Measurements from ENCODE around the gene CFAP54. TPM values are rescaled to one million over a fixed set of nuclear protein-coding genes. Genes with fewer than 3 reads are reported as not detected.
"Not testable (repeated sequence)": the region's sequence is repeated elsewhere in the genome, so short reads cannot be mapped to it uniquely, and the experiment has no call there.

Gene CFAP54
- total RNA-seq, 2 experiments from 2014 or later: 0.33 to 1.4 TPM

GRCh38 chr12:96493106-96493505 lies 3.7 kb downstream of the CFAP54 start:
- no peak for DNase-seq
- Mint-ChIP-seq H3K27ac (no peak overlapping the region), H3K9me3 (ENCODE audit: low read depth) (peaks cover 3% of the 10 kb centered on the region), H3K36me3 (peaks cover 2% of the 10 kb centered on the region), H3K4me1 (peaks cover 28% of the 10 kb centered on the region), H3K27me3 (peaks cover 15% of the 10 kb centered on the region), H3K4me3 (no peak overlapping the region)
- CTCF ChIA-PET: interaction anchor here (0.6 to 1.4 kb wide), 2 partner anchors 24 to 358 kb away, joined by 3 to 4 read pairs; no protein-coding TSS in a partner anchor
- ATAC-seq: no peak

GRCh38 chr12:96494154-96494553 lies 4.8 kb downstream of the CFAP54 start:
- H3K27ac Mint-ChIP-seq; H3K9me3 Mint-ChIP-seq (ENCODE audit: low read depth); CTCF ChIA-PET; H3K36me3 Mint-ChIP-seq; H3K4me3 Mint-ChIP-seq; ATAC-seq; DNase-seq: not testable (repeated sequence)
- Mint-ChIP-seq H3K4me1 (peaks cover 26% of the 10 kb centered on the region), H3K27me3 (peaks cover 15% of the 10 kb centered on the region)

DNA sequence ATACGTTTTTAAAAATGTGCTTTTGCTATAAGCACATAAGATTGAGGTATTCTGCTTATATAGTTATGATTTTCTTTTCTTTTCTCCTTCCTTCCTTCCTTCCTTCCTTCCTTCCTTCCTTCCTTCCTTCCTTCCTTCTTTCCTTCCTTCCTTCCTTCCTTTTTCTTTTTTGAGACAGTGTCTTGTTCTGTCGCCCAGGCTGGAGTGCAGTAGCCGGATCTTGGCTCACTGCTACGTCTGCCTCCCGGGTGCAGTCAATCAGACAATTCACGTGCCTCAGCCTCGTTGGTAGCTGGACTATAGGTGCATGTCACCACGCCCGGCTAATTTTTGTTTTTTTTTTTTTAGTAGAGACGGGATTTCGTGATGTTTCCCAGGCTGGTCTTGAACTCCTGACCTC lies 5.8 kb downstream of the CFAP54 start:
- DNase-seq (no peak), ATAC-seq (no peak)
- Mint-ChIP-seq H3K4me3 (no peak overlapping the region), H3K27ac (no peak overlapping the region), H3K27me3 (peaks cover 10% of the 10 kb centered on the region), H3K9me3 (ENCODE audit: low read depth) (peaks cover 5% of the 10 kb centered on the region), H3K4me1 (peaks cover 23% of the 10 kb centered on the region), H3K36me3 (peaks cover 8% of the 10 kb centered on the region)
- CTCF ChIA-PET: no interaction called here

DNA sequence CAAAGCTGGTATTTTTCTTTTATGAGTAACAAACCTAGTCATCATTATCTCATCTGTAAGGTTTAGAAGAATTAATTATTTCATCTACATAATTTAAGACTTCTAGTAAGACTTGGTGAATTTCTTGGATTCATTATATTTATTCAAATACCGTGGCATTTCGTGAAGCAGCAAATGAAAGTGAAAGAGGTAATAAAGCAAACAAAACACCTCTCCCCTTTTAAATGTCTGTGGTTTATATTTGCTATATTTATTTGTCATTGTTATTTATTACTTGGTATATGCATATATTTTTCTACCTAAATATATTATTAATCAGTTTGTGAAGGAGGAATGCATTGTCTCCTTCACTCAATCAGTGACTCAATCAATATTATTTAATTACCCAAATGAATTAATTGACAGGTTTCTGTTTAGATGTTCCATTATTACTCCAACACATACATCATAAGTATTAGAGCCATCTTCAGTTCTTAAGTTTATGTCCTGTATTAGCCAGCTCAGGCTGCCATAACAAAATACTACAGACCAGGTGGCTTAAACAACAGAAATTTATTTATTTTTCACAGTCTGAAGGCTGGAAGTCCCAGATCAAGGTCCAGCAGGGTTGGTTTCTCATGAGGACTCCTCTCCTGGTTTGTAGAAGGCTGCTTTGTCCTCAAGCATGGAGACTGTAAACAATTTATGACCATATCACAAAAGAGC lies 6.6 kb downstream of the CFAP54 start:
- Mint-ChIP-seq H3K4me3 (no peak overlapping the region), H3K27me3 (peaks cover 4% of the 10 kb centered on the region), H3K9me3 (ENCODE audit: low read depth) (peaks cover 5% of the 10 kb centered on the region), H3K36me3 (peaks cover 10% of the 10 kb centered on the region), H3K27ac (peak overlapping the region; percentile 29), H3K4me1 (peaks cover 31% of the 10 kb centered on the region)
- CTCF ChIA-PET: interaction anchor here (1.3 kb wide), 1 partner anchor 97 kb away, joined by 4 read pairs; no protein-coding TSS in a partner anchor
- ATAC-seq (peak; percentile 59), DNase-seq (no peak)

GRCh38 chr12:96496944-96497343 lies 7.6 kb downstream of the CFAP54 start:
- CTCF ChIA-PET: interaction anchor here (0.7 to 1.5 kb wide), 7 partner anchors 9 to 282 kb away, joined by 3 to 5 read pairs (median 4); partner anchors contain the start of gene CDK17
- no peaks in the 10 kb centered on the region for H3K27me3 Mint-ChIP-seq
- DNase-seq (no peak), ATAC-seq (no peak)
- peaks cover 40% of the 10 kb centered on the region for H3K4me1 Mint-ChIP-seq
- peaks cover 5% of the 10 kb centered on the region for H3K9me3 Mint-ChIP-seq (ENCODE audit: low read depth)
- H3K4me3 Mint-ChIP-seq: no peak overlapping the region
- peaks cover 10% of the 10 kb centered on the region for H3K36me3 Mint-ChIP-seq
- no peak overlapping the region for H3K27ac Mint-ChIP-seq

- DNase-seq (no peak), ATAC-seq (no peak)
- Mint-ChIP-seq H3K27me3 (no peaks in the 10 kb centered on the region), H3K4me3 (no peak overlapping the region), H3K4me1 (peaks cover 49% of the 10 kb centered on the region), H3K9me3 (ENCODE audit: low read depth) (peaks cover 5% of the 10 kb centered on the region), H3K36me3 (peaks cover 10% of the 10 kb centered on the region), H3K27ac (no peak overlapping the region)
- CTCF ChIA-PET: interaction anchor here (0.7 to 1.5 kb wide), 7 partner anchors 8 to 283 kb away, joined by 3 to 5 read pairs (median 3); partner anchors contain the start of genes CDK17 and CFAP54
Observed at GRCh38 chr12:96497855-96498254, 8.5 kb downstream of the CFAP54 start.

DNA sequence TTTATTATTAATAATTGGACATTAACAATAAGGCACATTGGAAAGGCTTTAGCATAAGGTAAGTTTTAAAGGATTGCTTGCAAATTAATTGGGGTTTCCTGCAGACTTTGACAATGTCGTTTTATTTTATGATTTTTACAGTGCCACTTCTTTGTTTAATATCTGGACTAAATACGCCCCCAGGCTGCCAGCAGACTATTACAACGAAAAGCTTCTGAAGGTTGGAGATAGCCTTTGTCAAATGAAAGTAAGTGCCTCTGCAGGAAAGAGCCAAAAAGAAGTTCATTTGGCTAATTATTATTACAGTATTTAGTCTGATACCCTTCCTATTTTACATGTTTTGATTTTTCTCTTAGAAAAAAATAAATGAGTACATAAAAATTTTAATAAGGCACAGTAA lies 11.3 kb downstream of the CFAP54 start:
- Mint-ChIP-seq H3K27ac (peak overlapping the region; percentile 96), H3K27me3 (no peaks in the 10 kb centered on the region), H3K4me1 (peaks cover 53% of the 10 kb centered on the region), H3K4me3 (no peak overlapping the region), H3K36me3 (peaks cover 10% of the 10 kb centered on the region), H3K9me3 (ENCODE audit: low read depth) (peaks cover 5% of the 10 kb centered on the region)
- CTCF ChIA-PET: interaction anchor here (1.0 to 5.5 kb wide), 4 partner anchors 11 to 285 kb away, joined by 3 to 38 read pairs (median 14); partner anchors contain the start of genes CDK17 and CFAP54
- DNase-seq (no peak), ATAC-seq (no peak)

- DNase-seq (peak; percentile 77), ATAC-seq (peak; percentile 87)
- Mint-ChIP-seq H3K27ac (peak overlapping the region; percentile 96), H3K9me3 (ENCODE audit: low read depth) (peaks cover 5% of the 10 kb centered on the region), H3K36me3 (peaks cover 10% of the 10 kb centered on the region), H3K4me1 (peaks cover 53% of the 10 kb centered on the region), H3K27me3 (no peaks in the 10 kb centered on the region), H3K4me3 (no peak overlapping the region)
- CTCF ChIA-PET: interaction anchor here (0.7 to 5.5 kb wide), 8 partner anchors 9 to 368 kb away, joined by 3 to 38 read pairs (median 6); partner anchors contain the start of genes CDK17 and CFAP54
Observed at GRCh38 chr12:96501133-96501761, 11.9 kb downstream of the CFAP54 start.

- Mint-ChIP-seq H3K4me3 (no peak overlapping the region), H3K27ac (peak overlapping the region; percentile 96), H3K27me3 (no peaks in the 10 kb centered on the region), H3K4me1 (peaks cover 49% of the 10 kb centered on the region), H3K9me3 (ENCODE audit: low read depth) (peaks cover 5% of the 10 kb centered on the region), H3K36me3 (peaks cover 10% of the 10 kb centered on the region)
- ATAC-seq: peak; percentile 24
- CTCF ChIA-PET: interaction anchor here (0.6 to 5.5 kb wide), 8 partner anchors 10 to 369 kb away, joined by 3 to 38 read pairs (median 6); partner anchors contain the start of genes CDK17 and CFAP54
- no peak for DNase-seq
Observed at GRCh38 chr12:96501908-96502307, 12.5 kb downstream of the CFAP54 start.

- peaks cover 10% of the 10 kb centered on the region for H3K36me3 Mint-ChIP-seq
- no peak overlapping the region for H3K4me3 Mint-ChIP-seq
- DNase-seq: peak; percentile 51
- peaks cover 5% of the 10 kb centered on the region for H3K9me3 Mint-ChIP-seq (ENCODE audit: low read depth)
- peak overlapping the region; percentile 96 for H3K27ac Mint-ChIP-seq
- peaks cover 50% of the 10 kb centered on the region for H3K4me1 Mint-ChIP-seq
- H3K27me3 Mint-ChIP-seq: no peaks in the 10 kb centered on the region
- peak; percentile 58 for ATAC-seq
- CTCF ChIA-PET: interaction anchor here (1.8 to 5.5 kb wide), 4 partner anchors 13 to 103 kb away, joined by 8 to 38 read pairs (median 18); partner anchors contain the start of genes CDK17 and CFAP54
Observed at GRCh38 chr12:96502477-96502876, 13.1 kb downstream of the CFAP54 start.

GRCh38 chr12:96502949-96503532 lies 13.7 kb downstream of the CFAP54 start:
- H3K9me3 Mint-ChIP-seq (ENCODE audit: low read depth): peaks cover 2% of the 10 kb centered on the region
- H3K4me1 Mint-ChIP-seq: peaks cover 49% of the 10 kb centered on the region
- no peak for DNase-seq
- H3K27me3 Mint-ChIP-seq: no peaks in the 10 kb centered on the region
- H3K36me3 Mint-ChIP-seq: peaks cover 7% of the 10 kb centered on the region
- no peak overlapping the region for H3K4me3 Mint-ChIP-seq
- no peak for ATAC-seq
- CTCF ChIA-PET: interaction anchor here (1.0 to 5.5 kb wide), 7 partner anchors 13 to 104 kb away, joined by 3 to 38 read pairs (median 11); partner anchors contain the start of genes CDK17 and CFAP54
- H3K27ac Mint-ChIP-seq: peak overlapping the region; percentile 96

DNA sequence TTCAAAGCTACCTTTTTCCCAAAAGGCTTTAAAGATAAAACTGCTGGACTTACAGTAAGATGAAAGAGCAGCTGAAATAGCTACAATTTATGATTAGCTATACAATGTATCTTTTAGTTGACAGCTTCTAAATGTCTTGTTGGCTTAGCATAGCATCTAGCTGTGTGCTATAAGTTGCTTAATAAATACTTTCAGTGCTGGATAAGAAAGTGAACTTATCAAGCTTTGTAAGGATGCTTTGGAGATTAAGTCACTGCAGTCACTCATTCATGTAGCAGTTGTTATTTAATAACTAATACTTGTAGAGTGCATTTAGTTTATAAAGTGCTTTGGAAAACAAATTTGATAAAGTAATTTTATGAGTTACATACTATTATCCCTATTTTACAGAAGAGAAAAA lies 14.6 kb downstream of the CFAP54 start:
- Mint-ChIP-seq H3K36me3 (peaks cover 5% of the 10 kb centered on the region), H3K27me3 (no peaks in the 10 kb centered on the region), H3K27ac (peak overlapping the region; percentile 5), H3K4me3 (no peak overlapping the region), H3K4me1 (peaks cover 51% of the 10 kb centered on the region), H3K9me3 (ENCODE audit: low read depth) (peaks cover 2% of the 10 kb centered on the region)
- no peak for DNase-seq
- no peak for ATAC-seq
- CTCF ChIA-PET: interaction anchor here (0.6 to 5.5 kb wide), 9 partner anchors 13 to 446 kb away, joined by 3 to 38 read pairs (median 3); partner anchors contain the start of gene CFAP54

GRCh38 chr12:96506776-96507175 lies 17.4 kb downstream of the CFAP54 start:
- DNase-seq (no peak), ATAC-seq (no peak)
- H3K27ac Mint-ChIP-seq: no peak overlapping the region
- peaks cover 31% of the 10 kb centered on the region for H3K4me1 Mint-ChIP-seq
- CTCF ChIA-PET: interaction anchor here (0.6 to 2.2 kb wide), 6 partner anchors 9 to 58 kb away, joined by 3 to 9 read pairs (median 3); partner anchors contain the start of gene CFAP54
- H3K27me3 Mint-ChIP-seq: no peaks in the 10 kb centered on the region
- no peaks in the 10 kb centered on the region for H3K36me3 Mint-ChIP-seq
- no peak overlapping the region for H3K4me3 Mint-ChIP-seq
- H3K9me3 Mint-ChIP-seq (ENCODE audit: low read depth): no peaks in the 10 kb centered on the region

Measured in activated CD8-positive, alpha-beta memory T cell treated with anti-CD3 and anti-CD28 coated beads, Interleukin-2, amount 10 ng/mL, durations not matched to agents 7 days and 5 days (primary cell).